HG03460 (cell line): ENCODE data around the gene CBLL1.
A peak's percentile ranks its signal among the peaks of the same experiment; 100 is the strongest.

Experiments
- ATAC-seq: cut with Tn5 transposase; IDR thresholded peaks from one replicate; pipeline ENCODE4 v1.9.1; 2021; ENCODE audit not compliant: unreplicated experiment

Gene CBLL1

DNA sequence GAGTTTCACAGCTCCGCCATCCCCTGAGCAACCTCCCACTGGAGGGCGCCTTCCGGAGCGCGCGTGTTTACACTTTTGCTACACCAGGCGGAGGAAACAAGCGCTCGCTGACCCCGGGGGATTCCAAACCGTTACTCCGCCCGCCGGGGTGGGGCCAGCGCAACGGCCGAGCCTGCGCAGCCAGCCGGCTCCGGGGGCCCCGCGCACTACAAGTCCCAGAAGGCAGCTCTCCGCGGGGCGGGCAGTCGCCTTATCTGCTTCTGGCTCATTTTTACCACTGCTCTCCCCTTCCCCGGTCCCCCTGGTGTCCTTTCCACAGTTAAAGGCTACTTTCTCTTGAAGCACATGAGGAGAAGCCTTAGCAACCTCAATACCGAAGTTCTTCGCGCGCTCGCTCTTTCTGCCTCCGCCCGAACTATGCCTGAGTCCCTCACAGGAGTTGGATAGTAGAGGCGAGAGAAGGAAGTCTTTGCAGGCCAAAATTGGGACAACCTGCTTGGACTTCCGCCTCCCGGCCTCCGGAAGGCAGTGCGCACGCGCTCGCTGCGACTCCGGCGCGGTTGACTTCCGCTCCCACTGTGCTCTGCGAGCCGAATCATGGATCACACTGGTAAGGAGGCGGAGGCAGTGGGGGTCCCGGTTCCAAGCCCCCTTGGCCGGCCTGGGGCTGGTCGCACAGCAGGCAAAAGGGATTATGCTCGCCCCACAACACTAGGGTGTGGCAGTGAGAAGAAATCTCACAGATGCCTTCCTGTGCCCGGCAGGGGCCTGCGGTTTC is at the start of gene CBLL1:
Gene CBLL1, plus strand, starts transcription at position 576 of the 778 bp plus-strand sequence. Its CDS starts 22 bp downstream, at position 598.
- peak; percentile 88 for ATAC-seq

DNA sequence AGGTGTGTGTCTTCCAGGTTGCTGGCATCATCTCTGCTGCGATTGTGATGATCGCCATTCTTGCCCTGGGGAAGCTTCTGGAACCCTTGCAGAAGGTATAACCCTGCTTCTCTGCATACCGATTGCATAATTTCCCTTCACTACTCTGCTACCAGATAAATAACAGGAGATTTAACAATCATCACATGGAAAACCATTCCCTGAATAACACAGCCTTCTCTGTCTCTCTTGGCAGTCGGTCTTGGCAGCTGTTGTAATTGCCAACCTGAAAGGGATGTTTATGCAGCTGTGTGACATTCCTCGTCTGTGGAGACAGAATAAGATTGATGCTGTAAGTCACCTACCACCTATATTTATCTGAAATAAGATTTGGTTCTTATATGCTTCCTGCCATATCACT is 49.6 kb upstream of the CBLL1 start:
- no peak for ATAC-seq

DNA sequence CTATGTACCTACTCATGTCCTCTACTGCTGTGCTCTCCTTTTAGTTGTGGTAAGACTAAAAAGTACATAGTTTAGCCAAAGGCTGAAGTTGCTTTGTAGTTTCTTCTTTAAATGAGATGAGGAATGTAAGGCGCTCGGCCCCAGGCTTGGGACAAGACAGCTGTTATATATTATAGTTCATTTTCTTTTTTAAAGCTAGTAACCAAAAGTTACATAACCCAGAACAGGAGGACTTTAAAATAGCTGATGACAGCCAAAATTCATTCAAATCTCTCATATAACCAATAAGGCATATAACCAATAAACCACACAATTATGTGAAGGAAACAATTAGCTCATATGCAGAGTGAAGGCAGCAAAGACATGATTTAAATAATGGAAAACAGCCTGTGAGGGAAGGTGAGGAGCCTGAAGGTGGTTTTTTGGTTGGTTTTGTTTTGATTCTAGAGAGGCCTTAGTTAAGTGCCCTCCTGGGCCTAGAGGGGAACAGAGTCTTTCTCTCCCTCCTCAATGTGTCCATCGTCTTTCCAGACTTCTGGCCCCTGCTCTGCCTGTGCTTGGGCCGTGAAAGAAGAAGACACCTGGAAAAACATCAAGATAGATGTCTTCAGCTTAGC is 47.5 kb upstream of the CBLL1 start:
- ATAC-seq, result no peak

DNA sequence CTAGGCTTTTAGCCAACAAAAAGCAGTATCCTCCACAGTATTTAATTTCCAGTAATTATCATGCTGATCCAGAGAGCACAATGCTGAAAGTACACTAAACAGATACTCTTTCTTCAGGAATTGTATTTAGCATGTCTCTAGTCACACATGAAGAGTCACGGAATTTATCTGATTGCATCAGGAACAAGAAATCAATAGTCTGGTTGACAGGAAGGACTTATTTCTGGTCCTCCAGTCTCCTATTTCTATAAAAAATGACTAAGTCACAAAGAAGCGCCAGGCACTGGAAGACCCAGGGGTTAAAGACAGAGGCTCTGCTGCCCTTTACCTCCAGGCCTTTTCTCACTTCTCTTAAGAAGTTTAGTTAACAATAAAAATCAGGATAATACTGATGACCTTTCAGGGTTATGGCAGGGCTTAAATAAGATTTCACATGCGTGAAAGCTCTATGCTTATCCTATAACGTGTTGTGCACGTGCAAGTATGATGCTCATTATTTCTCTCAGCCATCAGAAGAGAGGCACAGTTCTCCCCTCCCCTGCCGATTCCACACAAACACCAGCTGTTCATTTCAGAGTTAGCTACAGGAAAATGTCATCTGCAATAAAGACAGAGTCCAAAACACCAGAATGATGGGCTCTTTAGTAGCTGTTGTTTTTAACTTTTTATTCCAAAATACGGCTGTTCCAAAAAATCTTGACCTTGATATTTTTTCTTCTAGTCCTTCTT is 46.5 kb upstream of the CBLL1 start:
- no peak for ATAC-seq

DNA sequence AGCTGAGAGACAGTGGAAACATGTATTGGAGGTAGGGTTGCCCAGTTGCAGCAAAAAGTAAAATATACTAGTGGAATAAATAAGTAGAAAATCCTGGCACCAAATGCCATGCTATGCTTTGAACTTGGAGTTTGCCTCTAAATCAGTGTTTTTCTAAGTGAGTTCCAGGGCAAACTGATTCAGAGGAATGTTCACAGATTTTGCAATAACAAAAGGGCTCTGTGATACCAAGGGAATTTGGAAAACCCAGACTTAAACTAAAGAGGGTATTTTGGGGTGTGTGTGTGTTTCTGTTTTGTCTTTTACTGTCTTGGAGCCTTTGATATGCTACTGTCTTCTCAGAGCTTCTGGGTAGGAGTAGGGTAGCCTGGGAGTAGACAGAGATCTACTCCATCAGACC is 43.4 kb upstream of the CBLL1 start:
- no peak for ATAC-seq

DNA sequence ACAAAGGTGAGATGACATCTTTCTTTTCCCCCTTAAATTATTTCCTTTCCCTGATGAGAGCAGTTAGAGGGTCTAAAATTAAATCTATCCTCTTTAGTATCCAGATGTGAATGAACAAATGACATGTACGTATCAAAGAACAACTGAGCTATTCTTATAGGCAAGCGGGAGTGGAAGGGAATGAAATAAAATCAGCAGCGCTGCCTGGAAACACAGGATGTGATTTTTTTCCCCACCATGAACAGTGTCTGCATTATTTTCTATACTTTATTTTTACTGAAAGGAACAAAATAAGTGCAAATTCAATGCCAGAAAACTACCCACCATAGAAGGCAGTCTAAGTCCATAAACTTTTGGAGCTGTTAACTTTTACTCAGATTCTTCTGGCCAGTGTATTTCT is 42.8 kb upstream of the CBLL1 start:
- no peak for ATAC-seq

- ATAC-seq, result no peak
Observed at GRCh38 chr7:107703219-107703618, 40.7 kb upstream of the CBLL1 start.

DNA sequence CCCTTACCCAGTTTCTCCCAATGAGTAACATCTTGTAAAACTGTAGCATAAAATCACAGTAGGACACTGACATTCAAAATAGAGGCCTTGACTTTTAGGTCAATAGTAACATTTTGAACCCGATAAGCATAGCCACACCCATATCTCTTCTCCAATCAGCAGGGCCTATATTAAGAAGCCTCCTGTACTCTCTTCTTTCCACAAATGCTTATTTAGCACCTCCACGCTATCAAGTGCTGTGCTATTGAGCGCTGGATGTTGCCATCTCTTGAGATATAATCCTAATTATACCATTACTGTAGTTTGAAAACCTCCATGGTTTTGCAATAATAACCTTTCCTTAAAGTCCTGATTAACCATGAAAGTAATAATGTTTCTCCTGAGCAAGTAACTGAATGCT is 40.1 kb upstream of the CBLL1 start:
- no peak for ATAC-seq

- ATAC-seq, result no peak
Observed at GRCh38 chr7:107708956-107709355, 35.0 kb upstream of the CBLL1 start.

- ATAC-seq, result no peak
Observed at GRCh38 chr7:107711301-107711700, 32.6 kb upstream of the CBLL1 start.

GRCh38 chr7:107712025-107712424 is 31.9 kb upstream of the CBLL1 start:
- no peak for ATAC-seq

DNA sequence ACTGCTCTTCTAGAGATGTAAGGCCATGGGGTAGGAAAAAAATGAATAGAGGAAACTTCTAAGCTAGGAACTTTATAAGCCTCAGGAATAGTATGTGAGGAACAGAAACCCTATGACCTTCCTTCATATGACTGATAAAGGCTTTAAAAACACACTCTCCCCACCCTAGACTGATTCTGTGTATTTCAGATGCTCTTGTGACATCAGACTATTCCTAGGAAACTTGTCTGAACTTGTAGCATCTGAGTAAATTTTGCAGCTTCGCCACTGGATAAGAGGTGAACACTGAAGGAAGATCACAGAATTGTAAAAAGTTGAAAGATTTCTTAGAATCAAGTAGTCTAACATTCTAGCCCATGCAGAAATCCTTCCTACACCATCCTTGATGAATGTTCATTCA is 31.0 kb upstream of the CBLL1 start:
- no peak for ATAC-seq

DNA sequence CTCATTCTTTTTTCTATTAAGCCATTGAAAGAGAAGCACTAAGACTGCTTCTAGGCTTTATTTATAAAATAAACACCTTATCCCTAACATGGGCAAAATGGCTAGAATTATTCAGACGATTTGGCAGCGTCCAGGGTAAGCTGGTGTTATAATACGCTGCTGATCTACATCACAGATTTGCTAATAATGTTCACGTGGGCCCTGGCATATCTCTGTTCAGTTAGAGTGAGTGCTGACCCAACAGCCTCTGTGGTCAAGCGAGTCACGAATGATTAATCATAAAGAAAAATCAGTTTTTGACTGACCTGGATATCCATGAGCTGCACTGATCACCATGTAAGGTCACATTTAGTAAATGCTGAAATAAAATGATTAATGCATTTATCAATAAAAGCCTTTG is 28.4 kb upstream of the CBLL1 start:
- ATAC-seq, result no peak

DNA sequence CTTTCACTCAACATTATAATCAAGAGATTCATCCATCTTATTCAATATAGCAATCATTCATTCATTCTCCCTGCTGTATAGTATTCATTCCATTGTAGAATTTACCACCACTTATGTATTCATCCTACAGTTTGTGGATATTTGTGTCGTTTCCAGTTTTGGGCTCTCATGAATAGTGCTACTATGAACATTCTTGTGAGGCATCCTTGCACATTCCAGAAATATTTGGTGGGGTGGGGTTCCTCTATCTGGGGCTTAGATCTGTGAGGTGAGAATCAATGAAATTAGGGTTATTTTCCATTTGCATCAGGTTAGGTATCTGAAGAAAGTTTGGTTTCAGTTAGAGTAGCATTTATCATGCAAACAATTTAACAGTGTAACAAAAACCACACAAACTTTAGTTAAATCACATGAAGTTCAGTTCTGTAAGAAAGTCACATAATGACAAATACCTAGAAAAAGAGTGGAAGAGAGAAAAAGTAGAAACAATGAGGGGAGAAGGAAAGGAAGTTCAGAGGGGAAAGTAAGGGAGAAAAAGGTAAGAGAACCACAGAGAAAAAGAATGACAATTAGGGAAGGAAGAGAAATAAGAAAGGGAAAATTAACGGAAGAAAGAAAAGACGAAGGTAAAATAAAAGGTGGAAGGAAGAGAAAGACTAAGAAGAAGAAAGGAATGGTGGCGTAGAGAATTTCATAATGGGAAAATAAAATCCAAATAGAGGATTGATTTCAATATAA is 25.3 kb upstream of the CBLL1 start:
- ATAC-seq, result no peak

GRCh38 chr7:107721286-107721685 is 22.7 kb upstream of the CBLL1 start:
- no peak for ATAC-seq

- no peak for ATAC-seq
Observed at GRCh38 chr7:107723255-107723654, 20.7 kb upstream of the CBLL1 start.

- ATAC-seq, result no peak
Observed at GRCh38 chr7:107725138-107725740, 18.7 kb upstream of the CBLL1 start.

DNA sequence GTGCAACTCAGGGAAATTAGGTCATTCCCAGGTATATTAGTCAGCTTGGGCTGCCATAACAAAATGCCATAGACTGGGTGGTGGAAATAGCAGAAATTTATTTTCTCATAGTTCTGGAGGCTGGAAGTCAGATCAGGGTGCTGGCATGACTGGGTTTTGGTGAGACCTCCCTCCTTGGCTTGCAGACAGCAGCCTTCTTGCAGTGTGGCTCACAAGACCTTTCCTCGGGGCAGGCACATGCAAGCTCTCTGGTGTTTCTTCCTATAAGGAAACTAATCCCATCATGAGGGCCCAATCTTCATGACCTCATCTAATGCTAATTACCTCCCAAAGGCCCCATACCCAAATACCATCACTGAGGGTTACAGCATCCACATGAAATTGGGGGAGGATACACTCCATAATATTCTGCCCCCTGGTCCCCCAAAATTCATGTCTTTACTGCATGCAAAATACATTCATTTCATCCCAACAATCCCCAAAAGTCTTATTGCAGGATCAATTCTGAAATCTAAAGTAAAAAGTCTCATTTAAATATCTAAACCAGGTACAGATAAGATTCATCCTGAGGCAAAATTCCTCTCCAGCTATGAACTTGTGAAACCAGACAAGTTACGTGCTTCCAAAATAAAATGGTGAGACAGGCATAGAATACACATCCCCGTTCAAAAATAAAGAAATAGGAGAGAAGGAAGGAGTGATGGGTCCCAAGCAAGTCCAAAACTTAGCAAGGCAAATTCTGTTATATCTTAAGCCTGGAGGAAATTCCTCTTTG is 17.4 kb upstream of the CBLL1 start:
- no peak for ATAC-seq

DNA sequence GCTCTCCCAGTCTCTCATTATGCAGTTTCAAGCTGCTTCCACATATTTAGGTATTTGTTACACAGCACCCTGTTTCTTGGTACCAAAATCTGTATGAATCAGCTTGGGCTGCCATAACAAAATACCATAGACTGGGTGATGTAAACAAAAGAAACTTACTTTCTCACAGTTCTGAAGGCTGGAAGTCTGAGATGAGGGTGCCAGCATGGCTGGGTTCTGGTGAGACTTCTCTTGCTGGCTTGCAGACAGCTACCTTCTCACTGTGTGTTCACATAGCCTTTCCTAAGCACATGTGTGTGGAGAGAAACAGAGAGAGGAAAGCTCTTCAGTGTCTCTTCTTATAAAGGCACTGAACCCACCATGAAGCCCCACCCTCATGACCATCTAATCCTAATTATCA is 15.7 kb upstream of the CBLL1 start:
- ATAC-seq, result no peak
